IMR-90 (cell line): ENCODE results near the gene KCNJ4. TPM values are rescaled to one million over a fixed set of nuclear protein-coding genes. Genes with fewer than 3 reads are reported as not detected.

Source experiments
- ATAC-seq: fragments of 200-7000 bp; cut with Tn5 transposase; 2 replicates; pipeline ENCODE4 v1.9.1; 2020; ENCODE audit warnings: low read depth, mild to moderate bottlenecking, moderate library complexity
- BruUV-seq: library from RNA; stranded (reverse); fragments of 400-500 nt; replicated peaks from 2 replicates; lab custom pipeline; 2021; lab: Mats Ljungman, UMichigan
- CTCF ChIA-PET: fragments of 300-600 bp; formaldehyde crosslinking; extraction: SDS; loops from one replicate; lab custom pipeline; 2021; ENCODE audit warnings: antibody characterized with exemption; lab: Yijun Ruan, JAX
- POLR2A ChIA-PET: fragments of 300-600 bp; sonication (Branson Sonifier 250); formaldehyde crosslinking; loops from one replicate; lab custom pipeline; 2022; ENCODE audit warnings: antibody characterized with exemption; ENCODE audit not compliant: unreplicated experiment; lab: Charles Lee
- DNase-seq: peaks from one replicate; pipeline ENCODE4 v3.0.0; 2013
- H2AFZ ChIP-seq: replicated peaks from 2 replicates; pipeline ENCODE3; 2013; ENCODE audit warnings: low read length, mild to moderate bottlenecking; ENCODE audit not compliant: poor library complexity
- H2AK5ac ChIP-seq: 2 replicates; pipeline ENCODE4 v1.6.1; 2013; ENCODE audit warnings: low read depth, low read length, inconsistent platforms
- H2AK9ac ChIP-seq: replicated peaks from 2 replicates; pipeline ENCODE3; 2013; ENCODE audit warnings: mild to moderate bottlenecking, low read depth, low read length, moderate library complexity; ENCODE audit not compliant: poor library complexity
- H2BK120ac ChIP-seq: 2 replicates; pipeline ENCODE4 v1.6.1; 2013; ENCODE audit warnings: low read depth, low read length, inconsistent platforms
- H2BK15ac ChIP-seq: 3 replicates; pipeline ENCODE4 v1.6.1; 2013; ENCODE audit warnings: low read depth, low read length, inconsistent platforms
- H2BK20ac ChIP-seq: 2 replicates; pipeline ENCODE4 v1.6.1; 2013; ENCODE audit warnings: low read depth, mild to moderate bottlenecking, inconsistent platforms, low read length, moderate library complexity
- H2BK5ac ChIP-seq: 2 replicates; pipeline ENCODE4 v1.6.1; 2013; ENCODE audit warnings: mild to moderate bottlenecking, low read depth, low read length, inconsistent platforms; ENCODE audit not compliant: poor library complexity, severe bottlenecking
- H3K14ac ChIP-seq: replicated peaks from 2 replicates; pipeline ENCODE4 v1.6.1; 2013; ENCODE audit warnings: low read depth, low read length, inconsistent platforms
- H3K18ac ChIP-seq: 2 replicates; pipeline ENCODE4 v1.6.1; 2013; ENCODE audit warnings: low read depth, low read length, control low read depth
- H3K23ac ChIP-seq: 2 replicates; pipeline ENCODE4 v1.6.1; 2013; ENCODE audit warnings: low read depth, low read length, inconsistent platforms
- H3K27ac ChIP-seq: 2 replicates; pipeline ENCODE4 v1.5.1; 2013; ENCODE audit warnings: mild to moderate bottlenecking, control low read depth, low read length; ENCODE audit not compliant: insufficient read depth
- H3K27me3 ChIP-seq: 2 replicates; pipeline ENCODE4 v1.6.1; 2013; ENCODE audit warnings: low read length; ENCODE audit not compliant: control insufficient read depth, insufficient read depth
- H3K36me3 ChIP-seq: 2 replicates; pipeline ENCODE4 v1.6.1; 2013; ENCODE audit warnings: low read length, mixed read lengths; ENCODE audit not compliant: control insufficient read depth, insufficient read depth
- H3K4ac ChIP-seq: 2 replicates; pipeline ENCODE4 v1.6.1; 2013; ENCODE audit warnings: low read depth, low read length, inconsistent platforms
- H3K4me1 ChIP-seq: 2 replicates; pipeline ENCODE4 v1.6.1; 2013; ENCODE audit warnings: low read length, mixed read lengths; ENCODE audit not compliant: control insufficient read depth, insufficient read depth
- H3K4me2 ChIP-seq: 2 replicates; pipeline ENCODE4 v1.6.1; 2013; ENCODE audit warnings: low read depth, mild to moderate bottlenecking, control low read depth, low read length, moderate library complexity
- H3K4me3 ChIP-seq: 2 replicates; pipeline ENCODE4 v1.5.1; 2013; ENCODE audit warnings: low read depth, mild to moderate bottlenecking, control low read depth, low read length, moderate library complexity; ENCODE audit not compliant: insufficient read depth
- H3K56ac ChIP-seq: 2 replicates; pipeline ENCODE4 v1.6.1; 2013; ENCODE audit warnings: low read length, inconsistent platforms; ENCODE audit not compliant: insufficient read depth; ENCODE audit errors: extremely low read depth
- H3K79me1 ChIP-seq, 2 experiments: 2 replicates each; pipeline ENCODE4 v1.6.1; 2013; ENCODE audit warnings: low read length in 2 of 2, inconsistent platforms in 1 of 2, low read depth in 1 of 2
- H3K9ac ChIP-seq: 2 replicates; pipeline ENCODE4 v1.6.1; 2013; ENCODE audit warnings: low read depth, low read length, control low read depth
- H3K9me1 ChIP-seq: 2 replicates; pipeline ENCODE4 v1.6.1; 2013; ENCODE audit warnings: low read length, inconsistent platforms; ENCODE audit not compliant: insufficient read depth
- H3K9me3 ChIP-seq: 2 replicates; pipeline ENCODE4 v1.6.1; 2013; ENCODE audit warnings: low read length; ENCODE audit not compliant: control insufficient read depth, insufficient read depth
- H4K20me1 ChIP-seq: 2 replicates; pipeline ENCODE4 v1.6.1; 2013; ENCODE audit warnings: low read length, inconsistent platforms; ENCODE audit not compliant: insufficient read depth
- H4K5ac ChIP-seq: 2 replicates; pipeline ENCODE4 v1.6.1; 2013; ENCODE audit warnings: mild to moderate bottlenecking, low read depth, low read length, control low read depth
- H4K8ac ChIP-seq, 2 experiments: 2 replicates each; pipeline ENCODE4 v1.6.1; 2013; ENCODE audit warnings: low read depth in 2 of 2, low read length in 2 of 2, control low read depth in 1 of 2, inconsistent platforms in 1 of 2
- H4K91ac ChIP-seq: 2 replicates; pipeline ENCODE4 v1.6.1; 2013; ENCODE audit warnings: low read depth, low read length, inconsistent platforms; ENCODE audit not compliant: insufficient read depth
- CEBPB ChIP-seq: IDR thresholded peaks from 2 replicates; pipeline ENCODE4 v1.6.1; 2012; ENCODE audit warnings: low read depth, low read length, improper control_type of control experiment
- CHD1 ChIP-seq: IDR thresholded peaks from 2 replicates; pipeline ENCODE4 v1.6.1; 2012; ENCODE audit warnings: low read depth, low read length, improper control_type of control experiment
- FOS ChIP-seq: fragments of 150-350 bp; IDR thresholded peaks from 2 replicates; pipeline ENCODE4 v1.6.1; 2016; ENCODE audit warnings: low read depth, low read length
- MAFK ChIP-seq: IDR thresholded peaks from 2 replicates; pipeline ENCODE4 v1.6.1; 2012; ENCODE audit warnings: low read depth, low read length, improper control_type of control experiment
- MAZ ChIP-seq: IDR thresholded peaks from 2 replicates; pipeline ENCODE4 v1.6.1; 2012; ENCODE audit warnings: low read depth, mild to moderate bottlenecking, low read length, improper control_type of control experiment, moderate library complexity, borderline replicate concordance
- NFE2L2 ChIP-seq: fragments of 150-350 bp; IDR thresholded peaks from 2 replicates; pipeline ENCODE4 v1.6.1; 2016; ENCODE audit warnings: low read depth, mild to moderate bottlenecking, low read length
- RFX5 ChIP-seq: IDR thresholded peaks from 2 replicates; pipeline ENCODE4 v1.8.0; 2012; ENCODE audit warnings: low read depth, mild to moderate bottlenecking, low read length, moderate library complexity
- WGBS, 2 experiments: methylation state at CpG; one replicate each; pipeline versions ENCODE4 v1.1.5 to v1.1.7; 2013; ENCODE audit warnings: missing lambda C conversion rate in 2 of 2; ENCODE audit not compliant: insufficient read length in 1 of 2; ENCODE audit errors: extremely low coverage in 2 of 2; 5-methylcytosine and 5-hydroxymethylcytosine counted together
- dilution Hi-C: fragments of 300-500 bp; cut with HindIII; formaldehyde crosslinking; loops from one replicate; pipeline ENCODE4 v1.14.3; 2018; ENCODE audit warnings: low sequenced_read_pairs; ENCODE audit not compliant: unreplicated experiment
- in situ Hi-C: fragments of 300-500 bp; cut with MboI; formaldehyde crosslinking; loops from 3 replicates; pipeline ENCODE4 v1.14.3; 2019; ENCODE audit warnings: low sequenced_read_pairs, inconsistent platforms, mixed read lengths
- intact Hi-C: fragments of 100-400 bp; cut with micrococcal nuclease; formaldehyde crosslinking; loops from 2 replicates; pipeline ENCODE4 v1.10.0; 2022
- polyA plus RNA-seq, 3 experiments: library from polyadenylated mRNA; depleted of rRNA; stranded (reverse); fragments of >200 nt; gene quantifications; 2 replicates each; pipeline ENCODE4 v1.2.3, GENCODE V29; 2012; ENCODE audit warnings: low replicate concordance in 1 of 3
- total RNA-seq: library from RNA; depleted of rRNA; stranded (reverse); fragments of >200 nt; gene quantifications from 2 replicates; pipeline ENCODE4 v1.2.3, GENCODE V29; 2012

Gene KCNJ4
- total and polyA plus RNA-seq, 2 of the 4 experiments (the other 2 are of a cell fraction), result not detected

- TF ChIP-seq RFX5, result no peak
- no peak for TF ChIP-seq MAZ
- no peak for TF ChIP-seq FOS
- no peak for TF ChIP-seq CHD1
- TF ChIP-seq NFE2L2, result no peak
- no peak for TF ChIP-seq CEBPB
- no peak for TF ChIP-seq MAFK
- Histone ChIP-seq H3K79me1 (no peaks in the 10 kb centered on the region), H2AFZ (no peak overlapping the region), H2BK20ac (no peak overlapping the region), H3K36me3 (no peaks in the 10 kb centered on the region), H4K20me1 (peaks cover 4% of the 10 kb centered on the region; the same call in 1 of the 2 replicates), H4K5ac (no peak overlapping the region), H2BK120ac (no peak overlapping the region), H2BK5ac (no peak overlapping the region), H3K14ac (no peak overlapping the region), H3K4ac (no peak overlapping the region), H2AK9ac (peak overlapping the region; percentile 81), H3K9ac (no peak overlapping the region), H3K4me3 (no peak overlapping the region), H2AK5ac (no peak overlapping the region), H3K56ac (no peak overlapping the region), H4K8ac (no peak overlapping the region), H3K23ac (no peak overlapping the region), H3K9me1 (no peaks in the 10 kb centered on the region), H4K91ac (no peak overlapping the region), H3K27ac (no peak overlapping the region), H3K4me1 (peaks cover 2% of the 10 kb centered on the region; the same call in 1 of the 2 replicates), H2BK15ac (no peak overlapping the region), H3K18ac (no peak overlapping the region), H3K9me3 (no peaks in the 10 kb centered on the region), H3K27me3 (peaks cover 29% of the 10 kb centered on the region), H3K4me2 (no peak overlapping the region)
- DNase-seq (no peak), ATAC-seq (no peak)
- intact Hi-C loops, result no loop called here
- ChIA-PET CTCF (no interaction called here), POLR2A (interaction anchor here (0.8 kb wide), 1 partner anchor 9 kb away, joined by 3 read pairs; no protein-coding TSS in a partner anchor)
- dilution Hi-C loops, result no loop called here
- in situ Hi-C loops, result no loop called here
- BruUV-seq, result no TSS peak
- 62% methylated on average over 5 of the region's 8 CpGs; no CpG with 5 or more reads in 1 of the 2 experiments for WGBS, 2 experiments
These were observed 21.1 kb downstream of the KCNJ4 start for GRCh38 chr22:38433871-38434270.
